ENCODE results near the gene CRHR2. TPM values are rescaled to one million over a fixed set of nuclear protein-coding genes. Genes with fewer than 3 reads are reported as not detected.

Gene CRHR2
- total and polyA plus RNA-seq, 2 donors (not counting 1 experiment from before 2014, with no cell fraction given) = not detected

DNA sequence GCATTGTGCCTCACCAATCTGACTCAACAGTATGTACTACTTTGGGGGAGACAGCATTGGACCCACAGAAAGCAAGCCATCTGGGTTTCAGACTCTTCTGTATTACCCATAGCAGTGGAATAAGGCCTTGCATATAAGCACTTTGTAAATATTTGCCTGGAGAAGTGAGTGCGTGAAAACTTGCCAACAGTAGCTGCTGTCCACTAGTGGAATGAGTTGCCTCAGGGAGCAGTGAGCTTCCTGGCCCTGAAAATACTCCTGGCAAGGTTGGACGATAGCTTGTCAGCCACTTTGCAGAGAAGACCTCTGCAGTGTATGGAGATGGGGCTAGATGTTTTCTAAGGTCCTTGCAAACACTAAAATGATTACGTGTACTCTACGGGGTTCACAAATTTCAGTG is 65.9 kb downstream of the CRHR2 start:
- H3K4me1 ChIP-seq (ENCODE audit: control insufficient read depth, extremely low read depth, insufficient read depth, low read length) = no peaks in the 10 kb centered on the region
- peaks cover 31% of the 10 kb centered on the region for H3K79me2 ChIP-seq (ENCODE audit: control insufficient read depth, insufficient read depth, low read length)
- DNase-seq (ENCODE audit: low read depth in 2 of 2) = peak in 1 of 2 donors; percentile 3
- H4K20me1 ChIP-seq (ENCODE audit: control insufficient read depth, extremely low read depth, insufficient read depth, low read length) = peaks cover 1% of the 10 kb centered on the region
- no peaks in the 10 kb centered on the region for H3K27me3 ChIP-seq (ENCODE audit: control insufficient read depth, insufficient read depth, low read length)
- peaks cover 20% of the 10 kb centered on the region for H3K36me3 ChIP-seq (ENCODE audit: control insufficient read depth, insufficient read depth, low read length)
- H3K4me3 ChIP-seq (replicated peaks in 1 of 4; ENCODE audit: control extremely low read depth in 1 of 4, insufficient read depth in 1 of 4, low read depth in 3 of 4, low read length in 4 of 4) = no peak overlapping the region
- no peaks in the 10 kb centered on the region for H3K9me3 ChIP-seq (ENCODE audit: control insufficient read depth, insufficient read depth, low read depth, low read length)
- H3K27ac ChIP-seq (ENCODE audit: insufficient read depth, low read length) = no peak overlapping the region
- no peak overlapping the region for H3K4me2 ChIP-seq (ENCODE audit: extremely low read depth, insufficient read depth, low read length)
- TF ChIP-seq, protein P1, sequence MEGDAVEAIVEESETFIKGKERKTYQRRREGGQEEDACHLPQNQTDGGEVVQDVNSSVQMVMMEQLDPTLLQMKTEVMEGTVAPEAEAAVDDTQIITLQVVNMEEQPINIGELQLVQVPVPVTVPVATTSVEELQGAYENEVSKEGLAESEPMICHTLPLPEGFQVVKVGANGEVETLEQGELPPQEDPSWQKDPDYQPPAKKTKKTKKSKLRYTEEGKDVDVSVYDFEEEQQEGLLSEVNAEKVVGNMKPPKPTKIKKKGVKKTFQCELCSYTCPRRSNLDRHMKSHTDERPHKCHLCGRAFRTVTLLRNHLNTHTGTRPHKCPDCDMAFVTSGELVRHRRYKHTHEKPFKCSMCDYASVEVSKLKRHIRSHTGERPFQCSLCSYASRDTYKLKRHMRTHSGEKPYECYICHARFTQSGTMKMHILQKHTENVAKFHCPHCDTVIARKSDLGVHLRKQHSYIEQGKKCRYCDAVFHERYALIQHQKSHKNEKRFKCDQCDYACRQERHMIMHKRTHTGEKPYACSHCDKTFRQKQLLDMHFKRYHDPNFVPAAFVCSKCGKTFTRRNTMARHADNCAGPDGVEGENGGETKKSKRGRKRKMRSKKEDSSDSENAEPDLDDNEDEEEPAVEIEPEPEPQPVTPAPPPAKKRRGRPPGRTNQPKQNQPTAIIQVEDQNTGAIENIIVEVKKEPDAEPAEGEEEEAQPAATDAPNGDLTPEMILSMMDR (conservative IDR thresholded peaks at IDR 0.05 in 1 of 2, IDR thresholded peaks at IDR 0.05 in 1 of 2; ENCODE audit: low read depth in 1 of 2, low read length in 2 of 2) = no peak
- TF ChIP-seq EZH2 (IDR thresholded peaks at IDR 0.05; ENCODE audit: low read length, missing control alignments) = no peak
- H2AFZ ChIP-seq (ENCODE audit: low read length) = no peak overlapping the region
- no peak overlapping the region for H3K9ac ChIP-seq (ENCODE audit: insufficient read depth, low read length)

DNA sequence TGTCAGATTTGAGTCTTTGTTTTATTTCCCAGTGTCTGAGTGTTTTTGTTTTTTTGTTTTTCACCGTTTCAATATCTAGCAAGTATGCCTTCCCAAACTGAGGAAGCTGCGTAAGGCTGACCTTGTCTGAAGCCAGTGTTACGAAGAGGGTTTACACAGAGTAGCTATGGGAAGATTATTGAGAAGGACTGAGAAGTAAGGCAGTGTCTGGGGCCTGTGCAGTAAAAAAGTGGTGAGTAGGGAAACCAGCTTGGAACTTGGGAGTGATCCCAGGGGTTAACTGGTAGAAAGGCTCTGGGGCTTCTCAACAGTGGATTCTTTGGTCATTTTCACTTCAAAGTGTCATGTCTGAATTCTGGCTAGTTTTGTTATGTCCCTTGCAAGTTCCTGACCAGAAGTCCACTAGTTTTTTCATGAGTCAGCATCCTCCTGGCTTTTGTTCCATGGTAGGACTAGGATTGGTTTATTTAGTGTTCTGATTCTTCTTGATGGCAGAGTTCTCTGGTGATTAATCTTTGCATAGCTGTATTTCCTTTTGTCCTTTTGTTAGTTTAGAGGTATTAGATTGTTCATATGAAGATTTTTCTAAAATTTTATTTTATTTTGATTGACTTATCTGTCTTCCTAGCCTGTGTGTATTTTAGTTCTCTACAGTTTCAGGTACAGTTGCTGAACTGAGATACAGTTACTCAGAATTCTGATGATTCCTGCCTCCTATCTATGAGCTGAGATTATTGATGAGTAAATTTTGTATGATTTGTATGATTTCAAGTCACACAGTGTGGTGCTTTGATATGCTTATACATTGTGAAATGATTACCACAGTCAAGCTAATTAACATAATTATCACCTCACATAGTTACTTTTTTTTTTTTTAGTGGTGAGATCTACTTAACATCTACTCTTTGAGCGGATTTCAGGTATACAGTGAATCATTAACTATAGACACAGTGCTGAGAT is 68.6 kb downstream of the CRHR2 start:
- no peak for TF ChIP-seq EZH2 (IDR thresholded peaks at IDR 0.05; ENCODE audit: low read length, missing control alignments)
- TF ChIP-seq, protein P1 (conservative IDR thresholded peaks at IDR 0.05 in 1 of 2, IDR thresholded peaks at IDR 0.05 in 1 of 2; ENCODE audit: low read depth in 1 of 2, low read length in 2 of 2) = no peak
- H3K36me3 ChIP-seq (ENCODE audit: control insufficient read depth, insufficient read depth, low read length) = peaks cover 21% of the 10 kb centered on the region
- H3K27me3 ChIP-seq (ENCODE audit: control insufficient read depth, insufficient read depth, low read length) = no peaks in the 10 kb centered on the region
- peaks cover 39% of the 10 kb centered on the region for H3K79me2 ChIP-seq (ENCODE audit: control insufficient read depth, insufficient read depth, low read length)
- H3K9ac ChIP-seq (ENCODE audit: insufficient read depth, low read length) = no peak overlapping the region
- peak in 1 of 2 donors; percentile 47 for DNase-seq (ENCODE audit: low read depth in 2 of 2)
- no peak overlapping the region for H3K27ac ChIP-seq (ENCODE audit: insufficient read depth, low read length)
- no peaks in the 10 kb centered on the region for H3K9me3 ChIP-seq (ENCODE audit: control insufficient read depth, insufficient read depth, low read depth, low read length)
- H3K4me2 ChIP-seq (ENCODE audit: extremely low read depth, insufficient read depth, low read length) = no peak overlapping the region
- H2AFZ ChIP-seq (ENCODE audit: low read length) = no peak overlapping the region
- H3K4me3 ChIP-seq (replicated peaks in 1 of 4; ENCODE audit: control extremely low read depth in 1 of 4, insufficient read depth in 1 of 4, low read depth in 3 of 4, low read length in 4 of 4) = no peak overlapping the region
- H4K20me1 ChIP-seq (ENCODE audit: control insufficient read depth, extremely low read depth, insufficient read depth, low read length) = peaks cover 1% of the 10 kb centered on the region
- no peaks in the 10 kb centered on the region for H3K4me1 ChIP-seq (ENCODE audit: control insufficient read depth, extremely low read depth, insufficient read depth, low read length)

- no peak overlapping the region for H3K4me3 ChIP-seq (replicated peaks in 1 of 4; ENCODE audit: control extremely low read depth in 1 of 4, insufficient read depth in 1 of 4, low read depth in 3 of 4, low read length in 4 of 4)
- no peaks in the 10 kb centered on the region for H3K27me3 ChIP-seq (ENCODE audit: control insufficient read depth, insufficient read depth, low read length)
- no peak overlapping the region for H3K9ac ChIP-seq (ENCODE audit: insufficient read depth, low read length)
- no peak overlapping the region for H3K27ac ChIP-seq (ENCODE audit: insufficient read depth, low read length)
- H2AFZ ChIP-seq (ENCODE audit: low read length) = no peak overlapping the region
- peaks cover 22% of the 10 kb centered on the region for H3K36me3 ChIP-seq (ENCODE audit: control insufficient read depth, insufficient read depth, low read length)
- H4K20me1 ChIP-seq (ENCODE audit: control insufficient read depth, extremely low read depth, insufficient read depth, low read length) = peaks cover 1% of the 10 kb centered on the region
- no peak overlapping the region for H3K4me2 ChIP-seq (ENCODE audit: extremely low read depth, insufficient read depth, low read length)
- H3K9me3 ChIP-seq (ENCODE audit: control insufficient read depth, insufficient read depth, low read depth, low read length) = no peaks in the 10 kb centered on the region
- H3K79me2 ChIP-seq (ENCODE audit: control insufficient read depth, insufficient read depth, low read length) = peaks cover 41% of the 10 kb centered on the region
- TF ChIP-seq, protein P1 (conservative IDR thresholded peaks at IDR 0.05 in 1 of 2, IDR thresholded peaks at IDR 0.05 in 1 of 2; ENCODE audit: low read depth in 1 of 2, low read length in 2 of 2) = no peak
- no peak for TF ChIP-seq EZH2 (IDR thresholded peaks at IDR 0.05; ENCODE audit: low read length, missing control alignments)
- H3K4me1 ChIP-seq (ENCODE audit: control insufficient read depth, extremely low read depth, insufficient read depth, low read length) = no peaks in the 10 kb centered on the region
- DNase-seq (ENCODE audit: low read depth in 2 of 2) = peak in 1 of 2 donors; percentile 64
Observed at GRCh38 chr7:30612658-30613265, 69.5 kb downstream of the CRHR2 start.

All from fibroblast of lung (primary cell).